ENCODE results near the gene TMEM244. TPM values are rescaled to one million over a fixed set of nuclear protein-coding genes. Genes with fewer than 3 reads are reported as not detected.
"Not testable (repeated sequence)": the region's sequence is repeated elsewhere in the genome, so short reads cannot be mapped to it uniquely, and the experiment has no call there.

The TMEM244 gene, protein sequence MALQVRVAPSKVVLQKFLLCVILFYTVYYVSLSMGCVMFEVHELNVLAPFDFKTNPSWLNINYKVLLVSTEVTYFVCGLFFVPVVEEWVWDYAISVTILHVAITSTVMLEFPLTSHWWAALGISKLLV
- total RNA-seq, result not detected

DNA sequence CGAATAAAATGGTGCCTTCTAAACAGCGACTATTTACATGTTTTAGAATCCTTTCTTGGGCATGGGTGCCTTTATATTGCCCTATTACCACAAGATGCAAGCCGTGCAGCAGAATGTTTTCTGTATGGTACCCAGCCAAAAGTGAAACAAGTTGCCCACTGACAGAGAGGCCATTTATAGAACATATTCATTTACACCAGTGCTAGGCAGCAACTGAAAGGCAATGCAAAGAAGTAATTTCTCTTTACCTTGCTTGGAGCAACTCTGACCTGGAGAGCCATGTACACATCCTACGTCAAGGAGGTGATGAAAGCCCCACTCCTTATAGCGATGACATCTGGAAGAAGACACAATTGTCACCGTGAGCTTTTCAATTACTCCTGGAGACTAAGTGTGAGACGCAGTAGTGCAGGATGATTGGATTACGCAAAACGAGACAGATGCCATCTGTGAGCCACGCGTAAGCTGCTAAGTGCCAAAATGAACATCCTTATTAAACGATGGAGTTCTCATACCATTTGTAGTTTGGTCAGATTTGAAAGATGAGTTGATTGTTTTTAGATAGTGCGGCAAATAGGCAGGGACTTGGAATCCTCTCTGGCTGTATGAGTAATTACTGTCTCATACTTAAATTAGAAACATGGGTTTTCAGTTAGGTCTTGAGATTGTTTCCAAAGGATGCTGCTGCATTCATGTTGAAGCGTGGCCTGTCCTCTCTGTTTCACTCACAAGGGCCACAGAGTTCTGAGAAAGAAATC, at the start of gene TMEM244:
Gene TMEM244, minus strand, starts transcription at position 408 of the 758 bp plus-strand sequence. Its CDS starts 127 bp downstream, at position 281.
- DNase-seq (ENCODE audit: low spot score) (no peak), ATAC-seq (no peak)

DNA sequence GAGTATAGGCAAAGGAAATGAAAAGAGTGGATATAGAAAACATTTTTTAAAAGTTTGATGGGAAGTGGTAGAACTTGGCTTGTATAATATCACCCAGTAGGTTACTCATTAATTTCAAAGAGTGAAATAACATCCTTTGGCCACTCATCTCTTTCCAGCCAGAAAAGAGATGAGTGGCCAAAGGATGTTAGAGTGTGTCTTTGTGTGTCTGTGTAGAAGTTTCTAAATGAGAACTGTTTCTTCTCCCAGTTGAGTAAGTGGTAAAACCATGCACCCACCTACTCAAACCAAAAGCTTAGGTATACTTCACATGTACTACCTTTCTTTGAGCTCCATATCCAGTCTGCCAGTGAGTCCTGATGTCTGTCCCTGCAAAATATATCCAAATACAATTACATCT, 47.7 kb upstream of the TMEM244 start:
- ATAC-seq, result no peak
- no peak for DNase-seq (ENCODE audit: low spot score)

GRCh38 chr6:129908356-129908755, 47.2 kb upstream of the TMEM244 start:
- DNase-seq (ENCODE audit: low spot score) (no peak), ATAC-seq (no peak)

DNA sequence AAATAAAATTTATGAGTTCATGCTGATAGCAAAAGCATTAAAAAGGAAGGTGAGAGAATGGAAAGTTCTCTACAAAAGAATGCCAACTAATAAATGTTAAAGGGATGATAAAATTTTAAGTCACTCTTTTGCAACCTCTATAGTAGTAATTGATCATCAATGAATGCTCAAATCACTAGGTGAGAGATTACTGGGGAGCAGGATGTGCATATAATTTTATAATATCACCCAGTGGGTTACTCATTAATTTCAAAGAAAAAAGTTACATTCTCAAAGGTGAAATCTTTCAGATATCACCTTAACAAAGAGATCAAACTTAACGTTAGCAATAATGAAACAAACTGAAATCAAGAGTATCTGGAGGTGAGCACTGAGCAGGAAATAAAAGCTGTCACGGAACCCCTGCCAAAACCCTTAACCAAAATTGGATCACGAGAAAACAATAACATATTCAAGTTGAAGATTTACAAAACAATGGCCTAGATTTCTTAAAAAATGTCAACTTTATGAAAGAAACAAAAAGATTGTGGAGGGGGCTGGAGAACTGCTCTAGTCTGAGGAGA, 45.5 kb upstream of the TMEM244 start:
- ATAC-seq, result no peak

DNA sequence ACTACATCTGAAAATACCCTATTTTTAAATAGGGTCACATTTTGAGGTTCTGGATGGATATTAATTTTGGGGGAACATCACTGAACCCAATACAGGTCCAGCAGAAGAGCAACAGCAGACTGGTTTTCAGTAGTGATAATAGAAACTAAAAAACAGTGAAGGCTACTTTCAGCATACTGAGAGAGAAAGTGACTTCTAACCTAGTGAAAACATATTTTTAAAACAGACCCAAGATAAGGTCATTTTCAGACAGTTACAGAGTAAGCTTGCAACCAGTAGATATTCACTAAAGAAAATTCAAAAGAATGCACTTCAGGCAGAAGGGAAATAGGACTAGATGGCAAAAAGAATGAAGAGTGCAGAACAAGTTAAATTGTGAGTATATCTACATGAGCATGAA, 42.0 kb upstream of the TMEM244 start:
- no peak for ATAC-seq

More for the DNA sequence above, 45.5 kb upstream of the TMEM244 start:
- DNase-seq (ENCODE audit: low spot score), result no peak

GRCh38 chr6:129902681-129903080, 41.6 kb upstream of the TMEM244 start:
- ATAC-seq (no peak), DNase-seq (ENCODE audit: low spot score) (no peak)

More for the DNA sequence above, 42.0 kb upstream of the TMEM244 start:
- DNase-seq (ENCODE audit: low spot score), result no peak

DNA sequence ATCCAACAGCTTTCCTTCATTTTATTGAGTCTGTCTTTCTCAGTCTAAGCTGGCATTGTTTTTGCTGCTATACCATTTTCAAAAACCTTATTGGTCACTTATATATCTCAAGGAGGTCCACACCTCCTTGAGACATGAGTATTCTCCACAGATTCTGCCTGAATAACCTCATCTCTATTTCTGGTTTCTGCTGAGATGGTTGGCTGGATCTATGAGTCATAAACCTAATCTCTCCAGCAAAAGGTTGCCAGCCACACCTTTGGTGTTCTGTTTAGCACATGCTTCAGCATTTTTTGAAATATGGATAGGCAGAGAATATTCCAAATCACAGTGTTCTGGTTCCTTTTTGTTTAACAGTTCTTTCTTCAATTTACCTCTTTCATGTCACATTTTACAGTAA, 40.8 kb upstream of the TMEM244 start:
- DNase-seq (ENCODE audit: low spot score) (no peak), ATAC-seq (no peak)

- ATAC-seq (no peak), DNase-seq (ENCODE audit: low spot score) (no peak)
Observed at GRCh38 chr6:129895692-129896091, 34.6 kb upstream of the TMEM244 start.

DNA sequence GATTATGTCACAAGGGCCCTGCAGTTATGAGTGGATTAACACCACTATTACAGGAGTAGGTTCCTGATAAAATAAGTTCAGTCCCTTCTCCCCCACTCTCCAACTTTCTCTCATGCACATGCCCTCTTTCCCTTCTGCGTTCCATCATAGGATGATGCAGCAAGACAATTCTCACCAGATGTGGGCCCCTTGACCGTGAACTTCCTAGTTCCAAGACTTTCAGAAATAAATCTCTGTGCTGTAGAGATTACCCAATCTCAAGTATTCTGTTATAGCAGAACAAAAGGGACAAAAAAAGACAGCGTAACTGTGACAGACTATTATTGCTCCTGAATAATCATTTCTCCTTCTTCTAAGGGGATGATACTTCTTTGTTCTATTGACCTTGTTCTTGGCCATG, 33.8 kb upstream of the TMEM244 start:
- ATAC-seq, result no peak
- no peak for DNase-seq (ENCODE audit: low spot score)

DNA sequence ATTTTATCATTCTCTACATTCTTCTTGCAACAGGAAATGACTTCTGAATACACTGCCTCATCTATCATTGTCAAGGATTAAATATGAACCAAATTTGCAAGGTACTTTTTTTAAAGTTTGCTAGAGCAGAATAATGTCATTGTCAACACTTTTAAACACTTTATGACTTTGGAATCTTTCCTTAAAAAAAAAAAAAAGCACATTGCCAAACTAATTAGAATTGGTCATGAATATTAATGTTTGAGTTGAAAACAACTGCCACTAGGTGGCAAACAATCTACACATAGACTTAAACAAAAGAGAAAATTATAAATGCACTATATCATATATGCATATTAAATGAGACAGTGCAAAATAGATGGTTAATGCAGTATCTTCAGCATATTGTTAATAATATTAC, 32.5 kb upstream of the TMEM244 start:
- ATAC-seq (no peak), DNase-seq (ENCODE audit: low spot score) (no peak)

DNA sequence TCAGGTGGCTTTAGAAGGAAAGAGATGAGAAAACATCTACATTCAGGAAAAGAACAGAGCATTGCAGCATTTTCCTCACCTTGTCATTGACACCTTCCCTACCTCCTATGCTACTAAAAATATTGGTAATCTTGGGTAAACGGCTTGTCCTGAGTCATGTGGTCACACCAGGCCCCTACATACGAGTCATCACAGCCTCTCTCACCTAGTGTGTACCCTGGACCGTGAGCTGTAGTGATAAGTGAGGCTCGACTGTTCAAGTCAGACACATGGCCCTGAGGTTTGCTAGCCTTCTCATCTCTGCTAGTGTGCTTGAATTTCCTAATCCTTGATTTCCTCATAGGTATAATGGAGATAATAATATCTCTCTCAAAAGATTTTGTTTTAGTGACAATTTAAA, 29.6 kb upstream of the TMEM244 start:
- no peak for DNase-seq (ENCODE audit: low spot score)
- ATAC-seq, result no peak

DNA sequence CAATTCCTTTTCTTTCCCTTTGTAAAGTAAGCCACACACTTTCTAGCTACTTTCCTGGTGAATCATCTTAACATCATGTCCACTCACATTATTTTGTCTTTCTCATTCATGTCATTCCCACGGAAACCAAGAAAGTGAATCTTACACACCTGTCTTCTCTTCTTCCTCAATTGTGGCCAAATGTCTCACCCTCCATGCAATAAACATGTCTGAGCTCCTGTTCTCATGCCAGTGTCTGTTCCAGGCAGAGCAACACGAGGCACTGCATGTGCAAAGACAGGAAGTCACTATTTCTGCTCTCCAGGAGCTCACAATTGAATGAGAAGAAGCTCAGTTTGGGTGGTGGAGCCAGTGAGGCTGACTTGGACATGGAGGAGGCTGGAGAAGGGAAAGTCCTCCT, 29.0 kb upstream of the TMEM244 start:
- ATAC-seq (no peak), DNase-seq (ENCODE audit: low spot score) (no peak)

DNA sequence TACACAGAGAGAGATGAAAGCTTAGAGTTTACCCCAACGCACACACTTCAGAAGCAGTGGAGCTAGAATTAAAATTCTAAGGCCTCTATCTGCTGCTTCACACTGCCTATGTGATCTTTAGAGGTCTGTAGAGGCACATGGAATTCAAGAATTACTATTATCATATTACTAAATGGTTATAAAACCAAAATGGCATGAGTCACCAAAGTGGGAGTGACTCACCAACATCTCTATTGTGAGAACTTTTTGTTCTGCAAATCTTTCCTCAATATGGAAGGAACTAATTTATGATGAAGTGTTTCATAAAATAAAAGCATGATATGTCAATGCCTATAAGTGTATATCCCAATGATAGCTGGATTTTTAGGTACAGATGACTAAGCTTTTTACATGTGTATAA, 28.5 kb upstream of the TMEM244 start:
- ATAC-seq (no peak), DNase-seq (ENCODE audit: low spot score) (no peak)

DNA sequence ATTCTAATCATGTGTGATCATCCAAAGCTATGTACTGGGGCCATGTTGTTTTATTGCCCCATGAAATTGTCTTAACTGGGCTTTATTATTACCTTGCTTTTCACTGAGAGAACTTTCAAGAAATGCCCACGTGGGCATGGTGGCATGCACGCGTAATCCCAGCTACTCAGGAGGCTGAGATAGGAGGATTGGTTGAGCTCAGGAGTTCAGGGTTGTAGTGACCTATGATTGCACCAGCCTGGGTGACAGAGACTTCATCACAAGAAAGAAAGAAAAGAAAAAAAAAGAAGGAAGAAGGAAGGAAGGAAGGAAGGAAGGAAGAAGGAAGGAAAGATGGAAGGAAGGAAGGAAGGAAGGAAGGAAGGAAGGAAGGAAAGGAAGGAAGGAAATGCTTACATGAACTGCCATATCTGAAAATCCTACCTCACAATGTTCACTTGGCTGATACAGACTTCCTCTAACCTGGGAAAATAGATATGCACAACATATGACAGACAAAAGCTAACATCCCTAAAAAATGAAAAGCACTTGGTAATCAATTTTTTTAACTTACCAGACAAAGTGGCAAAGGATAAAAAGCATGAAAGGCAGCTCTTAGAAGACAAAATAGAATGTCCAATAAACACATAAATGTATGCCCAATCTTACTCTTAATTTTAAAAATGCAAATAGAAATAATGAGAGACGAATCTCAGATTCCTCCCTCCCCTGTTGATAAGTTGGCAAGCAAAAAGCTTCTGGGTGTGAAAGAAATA, 25.5 kb upstream of the TMEM244 start:
- DNase-seq (ENCODE audit: low spot score) (no peak), ATAC-seq (no peak)

DNA sequence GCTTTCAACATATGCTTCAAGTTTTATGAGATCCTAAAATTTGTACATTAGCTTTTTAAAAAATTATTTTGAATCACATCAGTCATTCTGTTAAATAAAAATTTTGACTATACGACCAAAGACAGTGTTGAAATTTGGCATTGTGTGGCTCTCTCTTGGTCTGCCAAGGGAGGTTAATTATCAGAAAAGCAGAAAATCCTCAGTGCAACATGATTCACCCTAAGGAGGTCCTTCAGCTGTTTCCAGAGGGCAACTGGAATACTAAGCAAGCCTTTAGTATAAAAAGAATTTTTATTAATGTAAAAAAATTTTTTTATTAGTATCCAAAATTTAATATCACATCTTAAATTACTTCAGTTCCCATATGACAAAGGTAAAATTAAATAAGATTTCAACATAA, 23.1 kb upstream of the TMEM244 start:
- ATAC-seq (no peak), DNase-seq (ENCODE audit: low spot score) (no peak)

- no peak for DNase-seq (ENCODE audit: low spot score)
- no peak for ATAC-seq
Observed at GRCh38 chr6:129882510-129883023, 21.5 kb upstream of the TMEM244 start.

DNA sequence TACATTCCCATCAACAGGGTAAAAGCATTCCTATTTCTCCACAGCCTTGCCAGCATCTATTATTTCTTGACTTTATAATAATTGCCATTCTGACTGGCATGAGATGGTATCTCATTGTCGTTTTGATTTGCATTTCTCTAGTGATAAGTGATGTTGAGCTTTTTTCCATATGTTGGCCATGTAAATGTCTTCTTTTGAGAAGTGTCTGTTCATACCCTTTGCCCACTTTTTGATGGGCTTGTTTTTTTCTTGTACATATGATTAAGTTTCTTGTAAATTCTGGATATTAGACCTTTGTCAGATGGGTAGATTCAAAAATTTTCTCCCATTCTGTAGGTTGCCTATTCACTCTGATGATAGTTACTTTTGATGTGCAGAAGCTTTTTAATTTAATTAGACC, 16.8 kb upstream of the TMEM244 start:
- not testable (repeated sequence) for ATAC-seq; DNase-seq (ENCODE audit: low spot score)

DNA sequence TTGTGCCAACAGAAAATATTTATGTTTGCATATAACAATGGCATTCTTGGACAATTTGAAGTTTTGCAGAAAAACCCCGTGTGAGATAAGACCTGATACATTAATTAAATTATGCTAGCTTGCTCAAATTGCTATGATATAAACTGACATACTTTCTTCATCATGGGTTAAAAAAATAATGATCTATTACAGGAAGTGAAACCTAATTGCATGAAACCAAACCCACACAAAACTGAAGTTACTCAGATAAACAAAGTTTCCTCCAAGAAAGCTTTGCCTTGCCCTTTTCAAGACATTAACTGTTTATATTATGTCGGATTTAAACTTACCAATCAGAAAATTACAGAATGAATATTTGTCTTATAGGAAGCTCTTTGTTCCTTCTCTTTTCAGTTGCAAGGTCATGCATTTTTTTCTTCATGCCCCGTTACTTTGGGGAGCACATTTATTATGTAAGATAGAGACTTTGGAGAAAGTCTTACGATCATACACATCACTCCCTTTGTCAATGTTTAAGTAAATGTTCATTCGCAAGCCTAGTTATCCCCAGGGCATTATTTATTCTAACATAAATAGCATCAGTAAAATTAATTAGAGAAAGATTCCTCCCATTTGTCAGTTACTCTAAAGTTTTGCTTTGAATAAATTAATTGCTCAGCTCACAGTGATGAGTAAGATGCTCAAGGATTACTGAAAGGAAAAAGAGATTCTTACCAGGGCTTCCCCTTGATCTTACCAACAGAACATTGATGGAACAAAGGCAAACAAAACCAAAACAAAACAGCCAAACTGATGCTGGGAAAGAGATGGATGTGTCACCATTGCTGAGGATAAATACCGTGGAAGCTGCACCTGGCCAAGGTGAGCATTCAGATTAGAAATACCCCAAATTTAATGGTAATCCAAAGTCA, 14.8 kb upstream of the TMEM244 start:
- ATAC-seq, result no peak

DNA sequence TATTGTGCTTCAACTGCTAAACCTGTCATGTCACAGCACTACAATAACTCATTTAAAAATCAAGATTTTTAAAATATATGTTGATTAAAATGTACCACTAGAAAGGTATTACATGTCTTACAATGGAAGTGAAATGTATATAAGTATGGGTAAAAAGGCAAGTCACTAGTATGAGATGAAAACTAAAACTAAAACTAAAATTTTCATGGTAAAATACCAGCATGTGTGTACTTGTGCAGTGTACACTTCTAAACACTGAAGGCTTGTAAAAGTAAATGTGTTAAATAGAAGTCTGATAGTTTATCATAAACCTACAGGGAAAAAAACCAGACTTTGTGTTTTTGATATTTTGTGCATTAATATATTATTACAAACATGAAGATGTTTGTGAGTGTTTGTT, 13.7 kb upstream of the TMEM244 start:
- no peak for ATAC-seq
- no peak for DNase-seq (ENCODE audit: low spot score)

More for the DNA sequence above, 14.8 kb upstream of the TMEM244 start:
- no peak for DNase-seq (ENCODE audit: low spot score)

DNA sequence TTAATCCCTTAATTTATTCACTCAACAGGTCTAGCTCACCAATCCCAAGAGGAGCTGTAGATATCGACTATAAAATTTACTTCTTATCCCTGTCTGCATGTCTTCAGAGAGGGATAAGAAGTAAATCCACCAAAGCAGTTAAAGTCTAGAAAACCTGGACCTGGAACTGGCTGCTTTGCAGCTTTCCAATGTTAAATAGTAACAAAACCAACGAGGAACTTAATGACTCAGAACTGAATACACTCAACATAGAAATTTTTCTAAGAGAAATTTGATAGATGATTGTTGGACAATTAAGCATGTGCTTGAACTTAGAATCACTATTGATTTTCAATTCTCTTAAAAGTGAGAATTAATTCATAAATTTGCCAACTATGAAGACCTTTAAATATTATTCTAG, 11.5 kb upstream of the TMEM244 start:
- ATAC-seq (no peak), DNase-seq (ENCODE audit: low spot score) (no peak)

Data from left lobe of liver (tissue), 2 donors.